Mesothelial cell of epicardium (in vitro differentiated cells): ENCODE measurements around the gene SMG1. TPM values are rescaled to one million over a fixed set of nuclear protein-coding genes. Genes with fewer than 3 reads are reported as not detected.

ENCODE experiments used
- DNase-seq, 2 experiments: peaks; one replicate each; pipeline ENCODE4 v3.0.0; 2021; ENCODE audit warnings: low spot score in 2 of 2; ENCODE audit not compliant: unreplicated experiment in 2 of 2
- H3K27ac Mint-ChIP-seq: 2 replicates; pipeline ENCODE4 v1.8.0; 2021; ENCODE audit warnings: mixed read lengths
- H3K27me3 Mint-ChIP-seq: 2 replicates; pipeline ENCODE4 v1.8.0; 2021; ENCODE audit warnings: low read depth, mixed read lengths
- H3K36me3 Mint-ChIP-seq: 2 replicates; pipeline ENCODE4 v1.8.0; 2021; ENCODE audit warnings: mixed read lengths
- H3K4me1 Mint-ChIP-seq: 2 replicates; pipeline ENCODE4 v1.8.0; 2021; ENCODE audit warnings: mixed read lengths
- H3K4me3 Mint-ChIP-seq: 2 replicates; pipeline ENCODE4 v1.8.0; 2021; ENCODE audit warnings: mild to moderate bottlenecking, moderate library complexity, mixed read lengths
- H3K9me3 Mint-ChIP-seq: 2 replicates; pipeline ENCODE4 v1.8.0; 2021; ENCODE audit warnings: mixed read lengths
- CTCF ChIP-seq: fragments of 200-600 bp; sonication (generic); IDR thresholded peaks from one replicate; pipeline ENCODE4 v1.5.0; 2021; ENCODE audit warnings: antibody characterized with exemption; ENCODE audit not compliant: unreplicated experiment
- total RNA-seq: library from RNA; stranded (reverse); gene quantifications from 3 replicates; pipeline ENCODE4 v1.2.1, GENCODE V29; 2021

The SMG1 gene
- total RNA-seq, 1 donor from 2014 or later, result 117 TPM

GRCh38 chr16:18809165-18809564 is 117.0 kb downstream of the SMG1 start:
- Mint-ChIP-seq H3K27ac (no peak overlapping the region), H3K27me3 (no peaks in the 10 kb centered on the region), H3K9me3 (no peaks in the 10 kb centered on the region), H3K36me3 (peaks cover 45% of the 10 kb centered on the region), H3K4me1 (peaks cover under 1% of the 10 kb centered on the region), H3K4me3 (no peak overlapping the region)
- DNase-seq, result no peak
- TF ChIP-seq CTCF, result no peak

- H3K4me3 Mint-ChIP-seq, result no peak overlapping the region
- H3K36me3 Mint-ChIP-seq, result peaks cover 23% of the 10 kb centered on the region
- H3K27ac Mint-ChIP-seq, result no peak overlapping the region
- H3K4me1 Mint-ChIP-seq, result peaks cover 13% of the 10 kb centered on the region
- no peak for TF ChIP-seq CTCF
- H3K9me3 Mint-ChIP-seq, result no peaks in the 10 kb centered on the region
- H3K27me3 Mint-ChIP-seq, result no peaks in the 10 kb centered on the region
- DNase-seq, result no peak
Observed at GRCh38 chr16:18805257-18805773, 120.9 kb downstream of the SMG1 start.

GRCh38 chr16:18804540-18804939 is 121.7 kb downstream of the SMG1 start:
- H3K27ac Mint-ChIP-seq, result peak overlapping the region; percentile 69
- no peak for DNase-seq
- no peak overlapping the region for H3K4me3 Mint-ChIP-seq
- H3K4me1 Mint-ChIP-seq, result peaks cover 21% of the 10 kb centered on the region
- H3K36me3 Mint-ChIP-seq, result peaks cover 16% of the 10 kb centered on the region
- TF ChIP-seq CTCF, result no peak
- H3K9me3 Mint-ChIP-seq, result no peaks in the 10 kb centered on the region
- H3K27me3 Mint-ChIP-seq, result no peaks in the 10 kb centered on the region

- Mint-ChIP-seq H3K4me3 (no peak overlapping the region), H3K9me3 (no peaks in the 10 kb centered on the region), H3K4me1 (peaks cover 24% of the 10 kb centered on the region)
Observed at GRCh38 chr16:18803569-18804462, 122.4 kb downstream of the SMG1 start.

GRCh38 chr16:18802767-18803343 is 123.4 kb downstream of the SMG1 start:
- Mint-ChIP-seq H3K36me3 (peaks cover 4% of the 10 kb centered on the region), H3K4me1 (peaks cover 27% of the 10 kb centered on the region), H3K4me3 (peak overlapping the region; percentile 97), H3K27ac (peak overlapping the region; percentile 52), H3K27me3 (no peaks in the 10 kb centered on the region), H3K9me3 (no peaks in the 10 kb centered on the region)
- TF ChIP-seq CTCF, result no peak
- DNase-seq, result no peak

More at GRCh38 chr16:18803569-18804462, 122.4 kb downstream of the SMG1 start:
- Mint-ChIP-seq H3K27me3 (no peaks in the 10 kb centered on the region), H3K27ac (peak overlapping the region; percentile 69), H3K36me3 (peaks cover 9% of the 10 kb centered on the region)
- DNase-seq, result no peak
- no peak for TF ChIP-seq CTCF
